HepG2 (cell line): ENCODE results near the gene ZNF175. TPM values are rescaled to one million over a fixed set of nuclear protein-coding genes. Genes with fewer than 3 reads are reported as not detected.

Experiments used
- ATM ChIP-seq: fragments of 450-650 bp; IDR thresholded peaks from 2 replicates; pipeline ENCODE4 v1.7.1; 2017; ENCODE audit warnings: mild to moderate bottlenecking, borderline replicate concordance
- FOXK2 ChIP-seq: fragments of 450-650 bp; IDR thresholded peaks from 2 replicates; pipeline ENCODE4 v1.6.1; 2016
- POLR2AphosphoS2 ChIP-seq: IDR thresholded peaks from 2 replicates; pipeline ENCODE4 v1.6.1; 2011; ENCODE audit warnings: low read depth, low read length, improper control_type of control experiment
- REPIN1 ChIP-seq: sonication (generic); formaldehyde crosslinking; IDR thresholded peaks from 2 replicates; pipeline ENCODE4 v1.8.0; 2022; ENCODE audit warnings: missing genetic modification reagents, low read depth, mild to moderate bottlenecking, borderline replicate concordance
- RFX1 ChIP-seq: fragments of 450-650 bp; IDR thresholded peaks from 2 replicates; pipeline ENCODE4 v1.6.1; 2017
- ZNF224 ChIP-seq: sonication (generic); formaldehyde crosslinking; IDR thresholded peaks from 2 replicates; pipeline ENCODE4 v1.5.0; 2020; ENCODE audit warnings: mild to moderate bottlenecking, missing genetic modification reagents
- ZNF230 ChIP-seq: sonication (generic); formaldehyde crosslinking; IDR thresholded peaks from 2 replicates; pipeline ENCODE4 v1.4.0; 2020; ENCODE audit warnings: mild to moderate bottlenecking, missing genetic modification reagents
- ZNF562 ChIP-seq: sonication (generic); formaldehyde crosslinking; IDR thresholded peaks from 2 replicates; pipeline ENCODE4 v1.8.0; 2022; ENCODE audit warnings: missing genetic modification reagents, borderline replicate concordance
- ZNF616 ChIP-seq: sonication (generic); formaldehyde crosslinking; IDR thresholded peaks from 2 replicates; pipeline ENCODE4 v1.5.0; 2020; ENCODE audit warnings: low read depth, mild to moderate bottlenecking, missing genetic modification reagents
- ZNF777 ChIP-seq: sonication (generic); formaldehyde crosslinking; IDR thresholded peaks from 2 replicates; pipeline ENCODE4 v1.4.0; 2020; ENCODE audit warnings: missing genetic modification reagents
- ZSCAN29 ChIP-seq: sonication (generic); formaldehyde crosslinking; conservative IDR thresholded peaks from 2 replicates; pipeline ENCODE4 v1.4.0; 2020; ENCODE audit warnings: mild to moderate bottlenecking, missing genetic modification reagents
- polyA plus RNA-seq, 8 experiments: library from polyadenylated mRNA; depleted of rRNA in 3 of 8; stranded (reverse) in 7 of 8; unstranded in 1 of 8; fragments of >200 nt; fragmentation: Illumina TruSeq in 4 of 8; extraction: Trizol in 4 of 8; gene quantifications; 2 replicates each; pipeline versions ENCODE4 v1.2.1 to v1.2.3, GENCODE V29; 2011 to 2016; ENCODE audit warnings: low read depth in 4 of 8, missing spikeins in 1 of 8, mixed read lengths in 1 of 8; ENCODE audit not compliant: insufficient read depth in 1 of 8
- total RNA-seq, 5 experiments: library from RNA; depleted of rRNA; stranded (reverse); fragments of >200 nt; fragmentation: Illumina TruSeq; extraction: Trizol; gene quantifications; 2 replicates each; pipeline ENCODE4 v1.2.3, GENCODE V29; 2016; ENCODE audit warnings: low read depth in 1 of 5
- TF ChIP-seq, protein P1 (sequence below): IDR thresholded peaks from 2 replicates; pipeline ENCODE4 v1.6.1; 2016; ENCODE audit warnings: low read depth, missing genetic modification reagents, missing compliant biosample characterization
- TF ChIP-seq, protein P2 (sequence below): sonication (generic); formaldehyde crosslinking; IDR thresholded peaks from 2 replicates; pipeline ENCODE4 v1.4.0; 2020; ENCODE audit warnings: missing genetic modification reagents, borderline replicate concordance
- TF ChIP-seq, protein P3 (sequence below), 2 experiments: fragments of 450-650 bp in 1 of 2; sonication (generic) in 1 of 2; formaldehyde crosslinking; IDR thresholded peaks; 2 replicates each; pipeline versions ENCODE4 v1.5.0 to v1.8.0; 2020 to 2022; ENCODE audit warnings: mild to moderate bottlenecking in 1 of 2, missing genetic modification reagents in 1 of 2
- TF ChIP-seq, protein P4 (sequence below): sonication (generic); formaldehyde crosslinking; IDR thresholded peaks from 2 replicates; pipeline ENCODE4 v1.4.0; 2020; ENCODE audit warnings: mild to moderate bottlenecking, low read depth, missing genetic modification reagents

The ZNF175 gene
- total and polyA plus RNA-seq, 2 of the 13 experiments (the other 11 are each of a cell fraction or from before 2014, with no cell fraction given), result 1.2 to 1.5 TPM

DNA sequence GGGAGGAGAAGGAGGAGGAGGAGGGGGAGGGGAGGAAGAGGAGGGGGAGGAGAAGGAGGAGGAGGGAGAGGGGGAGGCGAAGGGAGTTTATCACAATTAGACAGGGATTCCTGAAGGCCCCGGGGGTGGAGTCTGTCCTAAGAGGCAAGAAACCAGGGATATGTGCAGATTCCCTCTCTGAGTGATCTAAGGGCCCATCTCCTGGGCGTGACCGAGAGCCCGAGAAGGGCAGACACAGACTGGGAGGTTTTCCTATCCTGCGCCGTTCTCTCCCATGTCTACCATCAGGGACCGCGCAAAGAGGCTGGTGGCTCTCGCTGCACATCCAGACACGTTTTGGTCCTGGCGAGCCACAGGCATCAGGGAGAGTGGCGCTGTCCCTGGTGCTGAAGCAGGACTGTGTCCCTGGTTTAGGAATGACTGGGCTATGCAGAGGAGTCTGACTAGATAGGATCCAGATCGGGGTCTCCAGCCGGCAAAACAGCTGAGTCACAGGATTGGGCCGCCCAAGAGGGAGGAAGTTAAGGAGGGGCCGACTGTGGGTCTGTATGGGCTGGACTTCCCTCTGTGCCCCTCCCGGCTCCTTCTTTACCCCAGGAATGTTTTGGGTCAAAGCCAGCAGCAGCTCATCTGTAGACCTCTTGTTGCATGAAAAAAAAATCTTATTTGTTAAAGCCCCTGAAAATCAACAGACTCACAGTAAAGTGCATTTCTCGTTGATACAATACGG, 17.9 kb upstream of the ZNF175 start (continued):
- TF ChIP-seq, protein P1, sequence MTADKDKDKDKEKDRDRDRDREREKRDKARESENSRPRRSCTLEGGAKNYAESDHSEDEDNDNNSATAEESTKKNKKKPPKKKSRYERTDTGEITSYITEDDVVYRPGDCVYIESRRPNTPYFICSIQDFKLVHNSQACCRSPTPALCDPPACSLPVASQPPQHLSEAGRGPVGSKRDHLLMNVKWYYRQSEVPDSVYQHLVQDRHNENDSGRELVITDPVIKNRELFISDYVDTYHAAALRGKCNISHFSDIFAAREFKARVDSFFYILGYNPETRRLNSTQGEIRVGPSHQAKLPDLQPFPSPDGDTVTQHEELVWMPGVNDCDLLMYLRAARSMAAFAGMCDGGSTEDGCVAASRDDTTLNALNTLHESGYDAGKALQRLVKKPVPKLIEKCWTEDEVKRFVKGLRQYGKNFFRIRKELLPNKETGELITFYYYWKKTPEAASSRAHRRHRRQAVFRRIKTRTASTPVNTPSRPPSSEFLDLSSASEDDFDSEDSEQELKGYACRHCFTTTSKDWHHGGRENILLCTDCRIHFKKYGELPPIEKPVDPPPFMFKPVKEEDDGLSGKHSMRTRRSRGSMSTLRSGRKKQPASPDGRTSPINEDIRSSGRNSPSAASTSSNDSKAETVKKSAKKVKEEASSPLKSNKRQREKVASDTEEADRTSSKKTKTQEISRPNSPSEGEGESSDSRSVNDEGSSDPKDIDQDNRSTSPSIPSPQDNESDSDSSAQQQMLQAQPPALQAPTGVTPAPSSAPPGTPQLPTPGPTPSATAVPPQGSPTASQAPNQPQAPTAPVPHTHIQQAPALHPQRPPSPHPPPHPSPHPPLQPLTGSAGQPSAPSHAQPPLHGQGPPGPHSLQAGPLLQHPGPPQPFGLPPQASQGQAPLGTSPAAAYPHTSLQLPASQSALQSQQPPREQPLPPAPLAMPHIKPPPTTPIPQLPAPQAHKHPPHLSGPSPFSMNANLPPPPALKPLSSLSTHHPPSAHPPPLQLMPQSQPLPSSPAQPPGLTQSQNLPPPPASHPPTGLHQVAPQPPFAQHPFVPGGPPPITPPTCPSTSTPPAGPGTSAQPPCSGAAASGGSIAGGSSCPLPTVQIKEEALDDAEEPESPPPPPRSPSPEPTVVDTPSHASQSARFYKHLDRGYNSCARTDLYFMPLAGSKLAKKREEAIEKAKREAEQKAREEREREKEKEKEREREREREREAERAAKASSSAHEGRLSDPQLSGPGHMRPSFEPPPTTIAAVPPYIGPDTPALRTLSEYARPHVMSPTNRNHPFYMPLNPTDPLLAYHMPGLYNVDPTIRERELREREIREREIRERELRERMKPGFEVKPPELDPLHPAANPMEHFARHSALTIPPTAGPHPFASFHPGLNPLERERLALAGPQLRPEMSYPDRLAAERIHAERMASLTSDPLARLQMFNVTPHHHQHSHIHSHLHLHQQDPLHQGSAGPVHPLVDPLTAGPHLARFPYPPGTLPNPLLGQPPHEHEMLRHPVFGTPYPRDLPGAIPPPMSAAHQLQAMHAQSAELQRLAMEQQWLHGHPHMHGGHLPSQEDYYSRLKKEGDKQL (CRISPR knock-in tag), result no peak
- no peak for TF ChIP-seq RFX1
- no peak for TF ChIP-seq ZNF562 (CRISPR knock-in tag)
- TF ChIP-seq, protein P2, sequence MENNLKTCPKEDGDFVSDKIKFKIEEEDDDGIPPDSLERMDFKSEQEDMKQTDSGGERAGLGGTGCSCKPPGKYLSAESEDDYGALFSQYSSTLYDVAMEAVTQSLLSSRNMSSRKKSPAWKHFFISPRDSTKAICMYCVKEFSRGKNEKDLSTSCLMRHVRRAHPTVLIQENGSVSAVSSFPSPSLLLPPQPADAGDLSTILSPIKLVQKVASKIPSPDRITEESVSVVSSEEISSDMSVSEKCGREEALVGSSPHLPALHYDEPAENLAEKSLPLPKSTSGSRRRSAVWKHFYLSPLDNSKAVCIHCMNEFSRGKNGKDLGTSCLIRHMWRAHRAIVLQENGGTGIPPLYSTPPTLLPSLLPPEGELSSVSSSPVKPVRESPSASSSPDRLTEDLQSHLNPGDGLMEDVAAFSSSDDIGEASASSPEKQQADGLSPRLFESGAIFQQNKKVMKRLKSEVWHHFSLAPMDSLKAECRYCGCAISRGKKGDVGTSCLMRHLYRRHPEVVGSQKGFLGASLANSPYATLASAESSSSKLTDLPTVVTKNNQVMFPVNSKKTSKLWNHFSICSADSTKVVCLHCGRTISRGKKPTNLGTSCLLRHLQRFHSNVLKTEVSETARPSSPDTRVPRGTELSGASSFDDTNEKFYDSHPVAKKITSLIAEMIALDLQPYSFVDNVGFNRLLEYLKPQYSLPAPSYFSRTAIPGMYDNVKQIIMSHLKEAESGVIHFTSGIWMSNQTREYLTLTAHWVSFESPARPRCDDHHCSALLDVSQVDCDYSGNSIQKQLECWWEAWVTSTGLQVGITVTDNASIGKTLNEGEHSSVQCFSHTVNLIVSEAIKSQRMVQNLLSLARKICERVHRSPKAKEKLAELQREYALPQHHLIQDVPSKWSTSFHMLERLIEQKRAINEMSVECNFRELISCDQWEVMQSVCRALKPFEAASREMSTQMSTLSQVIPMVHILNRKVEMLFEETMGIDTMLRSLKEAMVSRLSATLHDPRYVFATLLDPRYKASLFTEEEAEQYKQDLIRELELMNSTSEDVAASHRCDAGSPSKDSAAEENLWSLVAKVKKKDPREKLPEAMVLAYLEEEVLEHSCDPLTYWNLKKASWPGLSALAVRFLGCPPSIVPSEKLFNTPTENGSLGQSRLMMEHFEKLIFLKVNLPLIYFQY, result peak; percentile 90
- TF ChIP-seq ZNF777 (CRISPR knock-in tag), result peak; percentile 49; the same call in 1 of the 2 replicates
- TF ChIP-seq, protein P3, sequence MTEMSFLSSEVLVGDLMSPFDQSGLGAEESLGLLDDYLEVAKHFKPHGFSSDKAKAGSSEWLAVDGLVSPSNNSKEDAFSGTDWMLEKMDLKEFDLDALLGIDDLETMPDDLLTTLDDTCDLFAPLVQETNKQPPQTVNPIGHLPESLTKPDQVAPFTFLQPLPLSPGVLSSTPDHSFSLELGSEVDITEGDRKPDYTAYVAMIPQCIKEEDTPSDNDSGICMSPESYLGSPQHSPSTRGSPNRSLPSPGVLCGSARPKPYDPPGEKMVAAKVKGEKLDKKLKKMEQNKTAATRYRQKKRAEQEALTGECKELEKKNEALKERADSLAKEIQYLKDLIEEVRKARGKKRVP (CRISPR knock-in tag; IDR thresholded peaks at IDR 0.05), result no peak
- no peak for TF ChIP-seq REPIN1
- no peak for TF ChIP-seq ZSCAN29
- TF ChIP-seq POLR2AphosphoS2, result no peak
- no peak for TF ChIP-seq ZNF616
- TF ChIP-seq, protein P4, sequence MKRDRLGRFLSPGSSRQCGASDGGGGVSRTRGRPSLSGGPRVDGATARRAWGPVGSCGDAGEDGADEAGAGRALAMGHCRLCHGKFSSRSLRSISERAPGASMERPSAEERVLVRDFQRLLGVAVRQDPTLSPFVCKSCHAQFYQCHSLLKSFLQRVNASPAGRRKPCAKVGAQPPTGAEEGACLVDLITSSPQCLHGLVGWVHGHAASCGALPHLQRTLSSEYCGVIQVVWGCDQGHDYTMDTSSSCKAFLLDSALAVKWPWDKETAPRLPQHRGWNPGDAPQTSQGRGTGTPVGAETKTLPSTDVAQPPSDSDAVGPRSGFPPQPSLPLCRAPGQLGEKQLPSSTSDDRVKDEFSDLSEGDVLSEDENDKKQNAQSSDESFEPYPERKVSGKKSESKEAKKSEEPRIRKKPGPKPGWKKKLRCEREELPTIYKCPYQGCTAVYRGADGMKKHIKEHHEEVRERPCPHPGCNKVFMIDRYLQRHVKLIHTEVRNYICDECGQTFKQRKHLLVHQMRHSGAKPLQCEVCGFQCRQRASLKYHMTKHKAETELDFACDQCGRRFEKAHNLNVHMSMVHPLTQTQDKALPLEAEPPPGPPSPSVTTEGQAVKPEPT, result no peak
- no peak; the same call in 1 of the 2 replicates for TF ChIP-seq ZNF230 (CRISPR knock-in tag)
- no peak for TF ChIP-seq FOXK2
- no peak for TF ChIP-seq ATM
- TF ChIP-seq ZNF224, result no peak
